Bone marrow (tissue), 2 donors: Measurements from ENCODE around the gene CYBC1.
"Not testable (repeated sequence)": the region's sequence is repeated elsewhere in the genome, so short reads cannot be mapped to it uniquely, and the experiment has no call there.

Experiments
- DNase-seq, 2 donors: peaks; one replicate each; lab custom pipeline; 2025; lab: John Stamatoyannopoulos, UW

CYBC1 gene

DNA sequence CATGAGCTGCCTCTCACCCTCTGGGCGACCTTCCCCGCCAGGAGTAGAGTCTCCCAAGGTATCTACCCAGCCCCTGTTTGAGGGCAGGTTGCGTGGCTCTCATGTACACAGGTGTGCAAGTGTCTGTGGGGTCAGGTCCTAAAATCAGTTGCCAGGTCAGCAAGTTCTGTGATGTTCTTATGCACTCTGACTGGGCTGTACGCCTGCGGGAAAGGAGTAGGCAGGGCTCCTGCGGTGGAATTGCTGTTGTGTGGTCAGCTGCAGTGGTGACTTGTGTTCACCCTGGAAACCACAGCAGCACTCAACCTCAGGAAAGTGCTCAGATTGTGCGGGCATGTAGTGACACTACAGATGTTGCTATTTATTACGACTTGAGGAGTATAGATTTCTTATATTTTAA is 27.4 kb upstream of the CYBC1 start:
- DNase-seq, result no peak

DNA sequence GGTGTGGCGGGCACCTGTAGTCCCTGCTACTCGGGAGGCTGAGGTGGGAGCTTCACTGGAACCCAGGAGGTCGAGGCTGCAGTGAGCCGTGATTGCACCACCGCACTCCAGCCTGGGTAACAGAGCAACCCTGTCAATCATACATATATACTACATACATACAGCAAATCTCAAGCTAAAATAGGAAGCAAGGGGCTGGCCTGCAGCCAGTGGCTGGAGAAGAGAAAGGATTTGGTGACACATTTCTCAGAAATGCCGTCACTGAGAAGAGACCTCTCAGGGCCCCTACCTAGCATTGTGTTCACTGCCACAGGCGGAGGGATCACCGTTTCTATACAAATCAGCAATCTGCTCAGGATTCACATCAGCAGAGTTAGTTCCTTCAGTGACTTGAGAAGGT is 24.9 kb upstream of the CYBC1 start:
- DNase-seq, result no peak

DNA sequence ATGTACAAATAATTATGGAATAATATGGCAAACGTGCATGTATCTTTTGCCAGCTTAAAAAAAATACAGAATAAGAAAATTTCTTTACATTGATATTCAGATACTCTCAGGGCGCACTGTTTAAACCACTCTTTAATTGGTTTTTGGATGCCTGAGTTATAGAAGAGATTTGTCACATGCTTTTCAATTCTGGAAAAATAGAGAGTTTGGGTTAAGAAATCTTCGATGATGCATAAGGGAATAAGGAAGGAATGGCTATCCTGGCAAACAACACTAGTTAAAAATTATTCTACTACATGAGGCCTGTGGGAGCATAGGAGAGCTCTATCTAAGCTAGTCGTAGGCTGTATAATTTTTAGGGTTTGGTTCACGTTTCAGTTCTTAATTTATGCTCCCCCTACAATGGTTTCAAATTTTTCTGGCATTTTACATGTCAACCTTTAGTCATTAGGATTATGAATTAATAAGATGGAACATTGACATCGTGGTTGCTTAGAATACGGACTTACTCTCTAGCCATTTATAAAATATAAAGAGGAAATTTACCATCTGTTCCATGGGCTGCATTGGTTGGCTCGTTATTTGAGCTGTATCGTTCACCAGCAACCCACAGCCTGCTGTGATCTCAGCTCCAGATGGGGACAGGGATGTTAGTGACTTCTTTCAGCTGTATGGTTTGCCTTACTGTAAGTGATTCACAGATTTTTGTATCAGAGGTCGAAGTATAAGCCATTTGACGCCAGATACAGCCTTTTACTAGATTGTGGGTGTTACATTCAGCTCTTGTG is 23.9 kb upstream of the CYBC1 start:
- no peak for DNase-seq

DNA sequence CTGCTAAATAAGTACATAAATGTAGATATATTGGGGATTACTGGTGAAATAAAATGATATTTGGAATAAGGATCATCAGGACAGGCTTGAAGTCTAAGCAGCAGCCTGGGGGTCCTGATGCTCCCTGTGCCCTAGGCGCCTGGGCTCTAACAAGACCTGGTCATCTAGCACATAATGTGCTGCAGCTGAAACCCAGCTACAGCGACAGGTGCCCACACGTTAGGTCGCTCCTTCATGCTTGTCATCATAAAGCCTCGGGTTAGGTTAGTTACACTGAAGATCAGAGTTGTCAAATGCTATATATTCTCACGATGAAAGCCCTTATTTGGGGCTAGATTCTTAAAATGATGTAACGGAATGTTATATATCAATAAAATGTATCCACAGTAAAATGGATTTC is 19.5 kb upstream of the CYBC1 start:
- DNase-seq, result no peak

DNA sequence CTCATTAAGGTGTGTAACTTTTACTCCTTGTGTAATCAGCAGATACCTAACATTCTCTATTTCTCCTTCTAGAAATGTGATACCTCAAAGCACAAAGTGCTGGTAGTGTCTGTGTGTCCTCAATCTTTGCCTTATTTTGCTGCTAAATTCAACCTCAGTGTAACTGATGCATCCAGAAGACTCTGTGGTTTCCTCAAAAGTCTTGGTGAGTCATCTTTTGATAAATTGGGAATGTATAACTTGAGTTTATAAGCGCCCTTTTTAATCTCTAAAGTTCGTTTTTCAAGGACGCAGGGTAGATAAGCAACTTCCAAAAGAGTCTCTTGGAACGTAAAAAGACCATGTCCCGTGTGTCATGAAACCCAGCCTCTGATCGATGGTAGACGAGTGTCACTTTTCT is 18.1 kb upstream of the CYBC1 start:
- no peak for DNase-seq

GRCh38 chr17:82465023-82465603 is 14.6 kb upstream of the CYBC1 start:
- no peak for DNase-seq

DNA sequence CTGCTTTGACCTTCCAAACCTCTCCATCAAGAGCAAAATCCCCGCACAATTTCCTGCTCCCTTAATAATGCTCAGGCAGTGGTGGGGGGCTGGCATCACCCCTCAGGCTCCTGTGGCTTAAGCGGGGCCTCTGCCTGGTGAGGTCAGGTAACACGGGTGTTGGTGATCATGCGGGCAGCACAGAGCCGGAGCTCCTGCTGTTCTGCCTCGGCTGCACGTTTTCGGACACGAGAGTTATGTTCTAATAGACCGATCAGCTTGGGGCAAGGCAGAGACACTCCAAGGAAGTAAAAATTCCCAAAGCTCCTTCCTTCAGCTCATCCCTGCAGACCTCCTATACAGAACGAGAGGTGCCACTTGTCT is 14.0 kb upstream of the CYBC1 start:
- DNase-seq, result no peak

DNA sequence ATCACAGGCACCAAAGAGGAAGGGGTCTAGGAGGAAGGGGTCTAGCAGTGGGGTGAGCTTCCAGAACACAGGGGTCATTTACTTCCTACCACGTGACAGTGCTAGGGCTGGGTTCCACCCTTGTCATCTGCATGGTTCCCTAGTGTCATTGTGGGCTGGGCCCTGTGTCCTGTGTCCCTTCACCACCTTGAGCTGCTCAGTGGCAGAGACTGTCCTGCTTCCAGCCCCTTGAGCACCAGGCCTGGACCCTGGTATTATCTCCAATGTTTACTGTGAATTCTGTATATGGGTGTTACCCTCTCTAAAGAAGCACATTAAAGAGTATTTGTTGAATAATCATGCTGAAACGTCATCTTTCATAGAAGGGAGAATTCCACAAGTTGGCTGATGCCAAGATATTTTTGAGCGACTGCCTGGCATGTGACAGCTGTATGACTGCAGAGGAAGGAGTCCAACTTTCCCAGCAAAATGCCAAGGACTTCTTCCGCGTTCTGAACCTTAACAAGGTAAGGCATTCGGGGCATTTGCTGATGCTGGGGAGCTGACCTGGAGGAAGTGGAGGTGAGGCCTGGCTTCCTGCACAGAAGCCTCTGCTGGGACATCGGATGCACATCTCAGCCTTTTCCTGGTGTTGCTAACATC is 13.5 kb upstream of the CYBC1 start:
- no peak for DNase-seq

DNA sequence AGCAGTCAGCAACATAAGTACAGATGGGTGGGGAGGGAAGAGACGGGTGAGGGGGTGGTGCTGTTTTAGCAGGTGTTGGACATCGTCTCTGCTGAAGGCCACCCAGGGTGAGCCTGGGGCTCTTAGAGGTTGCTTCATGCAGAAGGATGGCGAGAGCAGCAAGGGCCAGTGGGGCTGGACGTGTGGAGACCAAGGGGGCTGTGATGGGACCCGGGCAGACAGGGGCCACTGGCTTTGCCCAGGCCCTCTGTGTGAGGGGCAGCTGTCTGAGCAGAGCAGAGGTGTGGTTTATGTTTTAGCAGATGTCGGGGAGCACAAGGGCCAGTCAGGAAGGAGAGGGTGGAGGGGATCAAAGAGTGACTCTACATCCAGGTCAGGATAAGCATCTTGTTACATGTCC is 12.8 kb upstream of the CYBC1 start:
- no peak for DNase-seq

DNA sequence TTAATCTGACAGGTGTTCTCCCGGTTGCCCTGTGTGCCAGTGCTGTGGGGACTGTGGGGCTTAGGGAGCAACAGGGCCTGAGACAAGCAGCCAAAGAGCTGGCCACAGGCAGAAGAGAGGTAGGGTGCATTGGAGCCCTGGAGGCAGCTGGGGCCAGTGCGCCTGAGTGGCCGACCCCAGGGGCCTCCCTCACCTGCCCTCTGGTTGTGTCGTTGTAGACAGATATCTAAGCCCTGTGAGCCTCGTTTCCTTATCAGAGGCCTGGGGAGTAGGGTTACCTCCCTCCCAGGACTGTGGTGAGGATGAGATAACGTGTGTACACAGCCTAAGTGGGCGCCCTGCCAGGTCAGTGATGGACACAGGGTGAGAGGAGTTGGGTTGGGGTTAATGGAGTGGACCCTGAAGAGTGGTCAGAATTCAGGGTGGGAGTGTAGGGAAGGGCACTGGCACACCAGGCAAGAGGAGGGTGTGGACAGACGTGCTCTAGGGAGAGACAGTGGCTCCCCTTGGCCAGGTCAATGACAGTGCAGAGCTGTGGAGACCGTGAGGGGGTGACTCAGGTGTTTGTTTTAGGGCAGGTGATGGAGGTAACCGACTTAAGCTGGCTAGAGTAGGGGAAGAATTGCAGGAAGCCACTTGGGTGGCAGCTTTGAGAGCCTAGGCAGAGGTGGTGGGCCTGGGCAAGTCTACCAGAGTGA is 11.4 kb upstream of the CYBC1 start:
- no peak for DNase-seq

- DNase-seq, result not testable (repeated sequence)
Measured at GRCh38 chr17:82459936-82460335, 9.4 kb upstream of the CYBC1 start.

GRCh38 chr17:82458885-82459424 is 8.4 kb upstream of the CYBC1 start:
- no peak for DNase-seq

- DNase-seq, result peak; percentile 95 to 97
Measured at GRCh38 chr17:82458179-82458884, 7.8 kb upstream of the CYBC1 start, which contains the start of gene NARF. TSS of gene NARF (plus strand) at chr17:82458741. CDS start at chr17:82458804, 63 bp downstream.

DNA sequence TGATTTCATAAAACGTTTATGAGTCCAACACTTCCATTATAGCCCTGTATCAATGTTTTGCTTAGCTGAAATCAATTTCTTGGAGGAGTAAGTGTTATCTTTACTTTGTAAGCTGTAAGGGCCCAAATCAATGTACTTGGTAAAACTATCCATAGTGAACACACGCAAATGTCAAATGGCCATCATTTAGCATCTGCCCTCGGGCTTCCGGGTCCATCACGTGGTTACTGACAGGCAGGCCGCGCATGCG is 7.3 kb upstream of the CYBC1 start:
- peak in 1 of 2 donors; percentile 83 for DNase-seq

GRCh38 chr17:82457073-82457928 is 6.7 kb upstream of the CYBC1 start:
- DNase-seq, result no peak

DNA sequence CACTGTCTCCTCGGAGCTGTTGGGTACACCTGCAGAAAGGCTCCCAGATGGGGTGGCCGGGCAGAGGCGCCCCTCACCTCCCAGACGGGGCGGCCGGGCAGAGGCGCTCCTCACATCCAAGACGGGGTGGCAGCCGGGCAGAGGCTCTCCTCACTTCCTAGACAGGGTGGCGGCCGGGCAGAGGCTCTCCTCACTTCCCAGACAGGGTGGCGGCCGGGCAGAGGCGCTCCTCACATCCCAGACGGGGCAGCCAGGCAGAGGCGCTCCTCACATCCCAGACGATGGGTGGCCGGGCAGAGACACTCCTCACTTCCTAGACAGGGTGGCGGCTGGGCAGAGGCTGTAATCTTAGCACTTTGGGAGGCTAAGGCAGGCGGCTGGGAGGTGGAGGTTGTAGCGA is 3.2 kb upstream of the CYBC1 start:
- not testable (repeated sequence) for DNase-seq

- not testable (repeated sequence) for DNase-seq
Measured at GRCh38 chr17:82453151-82453550, 2.6 kb upstream of the CYBC1 start.

- DNase-seq, result no peak
Measured at GRCh38 chr17:82452162-82452561, 1.6 kb upstream of the CYBC1 start.

GRCh38 chr17:82449883-82450356 is 632 bp downstream of the CYBC1 start:
- DNase-seq, result no peak

GRCh38 chr17:82449131-82449882 is 1.2 kb downstream of the CYBC1 start:
- DNase-seq, result peak; percentile 5 to 9
